ENCODE data around the gene FGF19.

FGF19 gene

DNA sequence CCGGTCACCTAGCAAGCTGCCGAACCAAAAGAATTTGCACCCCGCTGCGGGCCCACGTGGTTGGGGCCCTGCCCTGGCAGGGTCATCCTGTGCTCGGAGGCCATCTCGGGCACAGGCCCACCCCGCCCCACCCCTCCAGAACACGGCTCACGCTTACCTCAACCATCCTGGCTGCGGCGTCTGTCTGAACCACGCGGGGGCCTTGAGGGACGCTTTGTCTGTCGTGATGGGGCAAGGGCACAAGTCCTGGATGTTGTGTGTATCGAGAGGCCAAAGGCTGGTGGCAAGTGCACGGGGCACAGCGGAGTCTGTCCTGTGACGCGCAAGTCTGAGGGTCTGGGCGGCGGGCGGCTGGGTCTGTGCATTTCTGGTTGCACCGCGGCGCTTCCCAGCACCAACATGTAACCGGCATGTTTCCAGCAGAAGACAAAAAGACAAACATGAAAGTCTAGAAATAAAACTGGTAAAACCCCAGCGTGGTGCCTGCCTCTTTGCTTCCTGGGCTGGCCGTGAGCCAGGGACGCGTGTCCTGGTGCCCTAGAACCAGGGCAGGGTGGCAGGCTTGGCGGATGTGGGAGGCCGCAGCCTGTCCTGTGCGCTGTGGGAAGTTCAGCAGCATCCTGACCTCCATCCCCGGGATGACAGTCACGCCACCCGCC is 49.7 kb downstream of the FGF19 start:
- no peak for DNase-seq

DNA sequence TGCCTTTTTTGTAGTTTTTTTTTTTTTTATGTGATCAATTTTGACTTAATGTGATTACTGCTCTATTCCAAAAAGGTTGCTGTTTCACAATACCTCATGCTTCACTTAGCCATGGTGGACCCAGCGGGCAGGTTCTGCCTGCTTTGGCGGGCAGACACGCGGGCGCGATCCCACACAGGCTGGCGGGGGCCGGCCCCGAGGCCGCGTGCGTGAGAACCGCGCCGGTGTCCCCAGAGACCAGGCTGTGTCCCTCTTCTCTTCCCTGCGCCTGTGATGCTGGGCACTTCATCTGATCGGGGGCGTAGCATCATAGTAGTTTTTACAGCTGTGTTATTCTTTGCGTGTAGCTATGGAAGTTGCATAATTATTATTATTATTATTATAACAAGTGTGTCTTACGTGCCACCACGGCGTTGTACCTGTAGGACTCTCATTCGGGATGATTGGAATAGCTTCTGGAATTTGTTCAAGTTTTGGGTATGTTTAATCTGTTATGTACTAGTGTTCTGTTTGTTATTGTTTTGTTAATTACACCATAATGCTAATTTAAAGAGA is 50.3 kb downstream of the FGF19 start:
- DNase-seq: no peak

DNA sequence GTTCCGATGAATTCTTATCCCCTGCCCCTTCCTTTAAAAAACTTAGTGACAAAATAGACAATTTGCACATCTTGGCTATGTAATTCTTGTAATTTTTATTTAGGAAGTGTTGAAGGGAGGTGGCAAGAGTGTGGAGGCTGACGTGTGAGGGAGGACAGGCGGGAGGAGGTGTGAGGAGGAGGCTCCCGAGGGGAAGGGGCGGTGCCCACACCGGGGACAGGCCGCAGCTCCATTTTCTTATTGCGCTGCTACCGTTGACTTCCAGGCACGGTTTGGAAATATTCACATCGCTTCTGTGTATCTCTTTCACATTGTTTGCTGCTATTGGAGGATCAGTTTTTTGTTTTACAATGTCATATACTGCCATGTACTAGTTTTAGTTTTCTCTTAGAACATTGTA is 50.8 kb downstream of the FGF19 start:
- DNase-seq: no peak

DNA sequence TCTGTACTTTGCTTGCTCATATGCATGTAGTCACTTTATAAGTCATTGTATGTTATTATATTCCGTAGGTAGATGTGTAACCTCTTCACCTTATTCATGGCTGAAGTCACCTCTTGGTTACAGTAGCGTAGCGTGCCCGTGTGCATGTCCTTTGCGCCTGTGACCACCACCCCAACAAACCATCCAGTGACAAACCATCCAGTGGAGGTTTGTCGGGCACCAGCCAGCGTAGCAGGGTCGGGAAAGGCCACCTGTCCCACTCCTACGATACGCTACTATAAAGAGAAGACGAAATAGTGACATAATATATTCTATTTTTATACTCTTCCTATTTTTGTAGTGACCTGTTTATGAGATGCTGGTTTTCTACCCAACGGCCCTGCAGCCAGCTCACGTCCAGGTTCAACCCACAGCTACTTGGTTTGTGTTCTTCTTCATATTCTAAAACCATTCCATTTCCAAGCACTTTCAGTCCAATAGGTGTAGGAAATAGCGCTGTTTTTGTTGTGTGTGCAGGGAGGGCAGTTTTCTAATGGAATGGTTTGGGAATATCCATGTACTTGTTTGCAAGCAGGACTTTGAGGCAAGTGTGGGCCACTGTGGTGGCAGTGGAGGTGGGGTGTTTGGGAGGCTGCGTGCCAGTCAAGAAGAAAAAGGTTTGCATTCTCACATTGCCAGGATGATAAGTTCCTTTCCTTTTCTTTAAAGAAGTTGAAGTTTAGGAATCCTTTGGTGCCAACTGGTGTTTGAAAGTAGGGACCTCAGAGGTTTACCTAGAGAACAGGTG is 51.8 kb downstream of the FGF19 start:
- DNase-seq: no peak

DNA sequence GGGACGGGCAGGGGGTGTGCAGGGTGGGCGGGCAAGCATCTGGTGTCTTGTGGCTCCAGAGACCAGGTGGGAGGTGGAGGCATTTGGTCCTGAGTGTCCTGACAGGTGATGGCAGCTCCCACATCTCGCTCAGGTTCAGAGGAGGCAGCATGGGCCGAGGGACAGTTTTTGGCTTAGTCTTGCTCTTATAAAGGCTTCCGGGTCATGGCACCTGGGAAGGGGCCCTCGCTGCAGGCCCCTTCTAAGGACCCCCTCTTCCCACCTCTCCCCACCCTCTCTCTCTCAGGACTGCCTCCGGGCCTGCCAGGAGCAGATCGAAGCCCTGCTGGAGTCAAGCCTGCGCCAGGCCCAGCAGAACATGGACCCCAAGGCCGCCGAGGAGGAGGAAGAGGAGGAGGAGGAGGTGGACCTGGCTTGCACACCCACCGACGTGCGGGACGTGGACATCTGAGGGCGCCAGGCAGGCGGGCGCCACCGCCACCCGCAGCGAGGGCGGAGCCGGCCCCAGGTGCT is 52.9 kb downstream of the FGF19 start:
- no peak for DNase-seq

DNA sequence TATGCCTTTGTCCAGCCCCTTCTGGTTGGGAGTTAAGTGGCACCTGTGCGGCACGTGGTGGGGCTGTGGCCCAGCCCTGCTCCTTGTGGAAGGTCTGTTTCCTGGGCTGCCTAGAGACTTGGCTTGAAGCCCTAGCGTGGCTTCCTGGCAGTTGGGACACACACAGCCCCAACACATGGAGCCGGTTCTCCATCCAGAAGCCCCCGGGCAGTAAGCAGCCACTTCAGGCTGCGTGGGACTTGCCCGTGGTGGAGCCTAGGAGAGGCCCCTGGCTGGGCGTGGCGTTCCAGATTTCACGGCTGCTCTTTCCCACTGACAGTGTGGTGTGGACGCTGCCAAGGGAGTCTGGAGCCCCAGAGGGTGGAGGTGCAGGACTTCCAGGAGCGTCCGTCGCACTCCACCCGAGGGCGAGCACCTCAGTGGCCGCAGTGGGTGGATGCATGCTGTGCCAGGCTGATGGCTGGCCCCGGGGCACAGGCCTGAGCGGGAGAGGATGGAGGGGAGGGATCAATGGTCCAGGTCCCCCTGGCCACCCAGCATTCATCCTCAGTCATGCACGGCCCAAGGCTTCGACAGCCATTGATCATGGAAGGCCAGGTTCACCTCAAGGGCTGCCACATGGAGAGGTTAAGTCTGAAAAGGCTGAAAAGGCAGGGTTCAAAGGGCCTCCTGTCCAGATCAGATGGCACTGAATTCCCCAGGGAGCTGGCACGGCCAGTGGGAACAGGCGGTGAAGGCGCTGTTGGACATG is 53.6 kb downstream of the FGF19 start:
- no peak for DNase-seq

DNA sequence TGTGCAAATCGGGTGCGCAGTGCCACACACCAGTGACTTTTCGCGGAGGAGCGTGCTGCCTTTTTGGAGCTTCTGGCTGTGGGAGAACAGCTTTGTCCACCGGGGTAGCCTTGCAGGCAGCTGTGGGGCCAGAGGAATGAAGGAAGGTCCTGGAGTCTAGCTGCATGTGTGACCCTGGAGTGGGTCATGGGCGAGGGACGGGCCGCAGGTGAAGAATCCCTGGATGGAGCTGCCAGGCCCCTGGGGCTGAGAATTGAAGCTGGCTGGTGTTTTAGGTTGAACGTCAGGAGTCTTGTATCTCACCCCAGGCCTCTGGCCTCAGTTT is 54.3 kb downstream of the FGF19 start:
- no peak for DNase-seq

DNA sequence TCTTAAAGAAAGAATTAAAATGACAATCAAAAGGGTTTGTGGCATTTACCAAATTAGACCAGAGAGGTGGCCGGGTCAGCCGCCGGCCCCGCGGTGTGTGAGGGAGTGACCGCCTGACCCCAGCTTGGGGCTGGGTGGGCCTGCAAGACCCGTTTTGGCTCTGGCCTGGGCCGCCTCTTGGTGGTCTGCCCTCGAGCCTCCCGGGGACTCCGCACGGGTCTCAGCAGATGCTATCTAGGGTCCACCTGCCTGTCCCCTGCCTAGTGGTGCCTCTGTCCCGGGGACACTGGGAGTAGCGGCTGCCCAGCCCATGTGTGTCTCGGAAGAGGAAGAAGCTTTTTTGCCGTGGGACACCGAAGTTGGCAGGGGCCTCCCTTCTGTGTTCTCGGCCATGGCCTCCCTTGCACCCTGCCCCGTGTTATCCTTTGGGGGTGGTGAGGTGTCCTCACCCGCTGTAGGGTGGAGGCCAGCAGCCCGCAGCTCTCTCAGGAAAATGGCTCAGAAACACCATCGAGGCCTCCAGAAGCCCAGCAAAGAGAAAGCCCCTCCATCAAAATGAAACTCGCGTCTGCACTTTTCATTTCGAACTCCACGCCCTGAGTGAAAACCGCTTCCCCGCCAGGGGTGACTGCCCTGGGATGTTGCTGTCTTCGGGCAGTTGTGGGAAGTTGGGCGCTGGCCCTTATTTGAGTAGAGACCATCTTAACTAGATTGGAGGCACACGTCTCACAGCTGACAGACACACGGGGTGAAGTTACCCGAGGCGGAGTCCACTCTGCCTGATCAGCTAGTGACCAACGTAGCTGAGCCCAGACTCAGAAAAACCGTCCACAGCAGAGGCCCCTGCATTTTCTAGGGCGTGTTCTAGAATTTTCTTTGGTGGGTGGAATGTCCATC is 54.9 kb downstream of the FGF19 start:
- DNase-seq: no peak
